ENCODE data around the gene SCNN1A. TPM values are rescaled to one million over a fixed set of nuclear protein-coding genes. Genes with fewer than 3 reads are reported as not detected.

SCNN1A gene
- total and polyA plus RNA-seq, 2 donors from 2014 or later, result 225 to 452 TPM

GRCh38 chr12:6313326-6313940 is 61.9 kb downstream of the SCNN1A start:
- DNase-seq, result peak in 1 of 5 donors; percentile 83
- Histone ChIP-seq H3K4me3 (ENCODE audit: low read length in 3 of 3) (no peak overlapping the region), H3K9me3 (ENCODE audit: control insufficient read depth in 2 of 3, insufficient read depth in 1 of 3, low read length in 3 of 3) (no peaks in the 10 kb centered on the region)

DNA sequence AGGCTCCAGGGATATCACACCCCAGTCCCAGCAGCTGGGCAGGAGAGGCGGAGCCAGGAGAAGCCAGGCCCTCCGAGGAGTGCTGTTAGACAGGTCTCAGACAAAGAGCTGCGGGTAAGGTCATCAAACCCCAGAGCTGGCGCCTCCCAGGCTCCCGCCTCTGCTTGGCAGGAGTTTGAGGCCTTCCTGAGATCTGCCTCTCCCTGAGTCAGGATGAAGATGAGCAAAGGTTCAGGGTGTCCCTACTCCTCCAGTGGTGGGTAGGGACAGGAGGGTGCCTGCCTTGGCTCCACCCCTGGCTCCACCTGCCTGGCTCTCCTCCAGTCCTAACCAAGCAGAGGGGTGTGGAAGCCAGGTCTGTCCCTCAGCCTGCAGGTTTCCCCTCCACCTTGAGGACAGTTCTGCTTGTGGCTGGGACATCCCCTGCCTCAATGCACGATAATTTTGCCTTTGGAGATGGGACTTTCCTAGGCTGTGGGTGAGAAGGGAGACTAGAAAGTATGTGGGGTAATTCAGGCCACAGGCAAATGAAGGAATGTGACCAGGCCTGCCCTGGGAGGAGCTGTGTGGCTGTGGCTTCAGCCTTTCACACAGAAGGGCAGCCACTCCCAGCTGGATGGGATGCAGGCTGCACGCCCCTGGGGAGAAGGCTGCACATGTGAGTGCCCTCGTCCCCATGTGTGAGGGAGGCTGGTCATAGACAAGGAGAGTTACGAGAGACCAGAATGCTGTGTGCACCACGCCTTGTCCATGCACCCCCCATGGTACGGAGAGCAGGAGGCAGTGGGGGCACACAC is 62.6 kb downstream of the SCNN1A start:
- Histone ChIP-seq H3K27ac (ENCODE audit: low read depth in 2 of 2, low read length in 2 of 2) (peak overlapping the region; percentile 11 to 72), H3K4me3 (ENCODE audit: low read length in 3 of 3) (no peak overlapping the region), H3K9ac (ENCODE audit: low read length in 3 of 3) (no peak overlapping the region), H3K4me1 (ENCODE audit: control insufficient read depth in 2 of 3, insufficient read depth in 2 of 3, low read depth in 1 of 3, low read length in 3 of 3) (peaks cover 0 to 16% (median 7%) of the 10 kb centered on the region in 3 donors), H3K36me3 (ENCODE audit: control insufficient read depth in 2 of 3, insufficient read depth in 3 of 3, low read length in 3 of 3) (no peaks in the 10 kb centered on the region), H3K27me3 (ENCODE audit: control insufficient read depth, insufficient read depth, low read length) (no peaks in the 10 kb centered on the region), H3K9me3 (ENCODE audit: control insufficient read depth in 2 of 3, insufficient read depth in 1 of 3, low read length in 3 of 3) (no peaks in the 10 kb centered on the region)
- peak; percentile 50 to 88 (median 62) for DNase-seq
- TF ChIP-seq, protein P1, sequence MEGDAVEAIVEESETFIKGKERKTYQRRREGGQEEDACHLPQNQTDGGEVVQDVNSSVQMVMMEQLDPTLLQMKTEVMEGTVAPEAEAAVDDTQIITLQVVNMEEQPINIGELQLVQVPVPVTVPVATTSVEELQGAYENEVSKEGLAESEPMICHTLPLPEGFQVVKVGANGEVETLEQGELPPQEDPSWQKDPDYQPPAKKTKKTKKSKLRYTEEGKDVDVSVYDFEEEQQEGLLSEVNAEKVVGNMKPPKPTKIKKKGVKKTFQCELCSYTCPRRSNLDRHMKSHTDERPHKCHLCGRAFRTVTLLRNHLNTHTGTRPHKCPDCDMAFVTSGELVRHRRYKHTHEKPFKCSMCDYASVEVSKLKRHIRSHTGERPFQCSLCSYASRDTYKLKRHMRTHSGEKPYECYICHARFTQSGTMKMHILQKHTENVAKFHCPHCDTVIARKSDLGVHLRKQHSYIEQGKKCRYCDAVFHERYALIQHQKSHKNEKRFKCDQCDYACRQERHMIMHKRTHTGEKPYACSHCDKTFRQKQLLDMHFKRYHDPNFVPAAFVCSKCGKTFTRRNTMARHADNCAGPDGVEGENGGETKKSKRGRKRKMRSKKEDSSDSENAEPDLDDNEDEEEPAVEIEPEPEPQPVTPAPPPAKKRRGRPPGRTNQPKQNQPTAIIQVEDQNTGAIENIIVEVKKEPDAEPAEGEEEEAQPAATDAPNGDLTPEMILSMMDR (IDR thresholded peaks at IDR 0.05; ENCODE audit: borderline replicate concordance, extremely low read depth, insufficient read depth), result no peak
- intact Hi-C loops (cut with DNase I), result no loop called here
- no peak for FAIRE-seq

More at GRCh38 chr12:6313326-6313940, 61.9 kb downstream of the SCNN1A start:
- no peak for FAIRE-seq
- no peaks in the 10 kb centered on the region for H3K36me3 ChIP-seq (ENCODE audit: control insufficient read depth in 2 of 3, insufficient read depth in 3 of 3, low read length in 3 of 3)
- peak overlapping the region; percentile 11 to 72 for H3K27ac ChIP-seq (ENCODE audit: low read depth in 2 of 2, low read length in 2 of 2)
- no peaks in the 10 kb centered on the region for H3K27me3 ChIP-seq (ENCODE audit: control insufficient read depth, insufficient read depth, low read length)
- intact Hi-C loops (cut with DNase I), result no loop called here
- no peak overlapping the region for H3K9ac ChIP-seq (ENCODE audit: low read length in 3 of 3)
- TF ChIP-seq, protein P1 (IDR thresholded peaks at IDR 0.05; ENCODE audit: borderline replicate concordance, extremely low read depth, insufficient read depth), result no peak
- H3K4me1 ChIP-seq (ENCODE audit: control insufficient read depth in 2 of 3, insufficient read depth in 2 of 3, low read depth in 1 of 3, low read length in 3 of 3), result peaks cover 0 to 16% (median 7%) of the 10 kb centered on the region in 3 donors

- DNase-seq, result peak in 1 of 5 donors; percentile 51
- Histone ChIP-seq H3K9me3 (ENCODE audit: control insufficient read depth in 2 of 3, insufficient read depth in 1 of 3, low read length in 3 of 3) (no peaks in the 10 kb centered on the region), H3K36me3 (ENCODE audit: control insufficient read depth in 2 of 3, insufficient read depth in 3 of 3, low read length in 3 of 3) (no peaks in the 10 kb centered on the region), H3K27ac (ENCODE audit: low read depth in 2 of 2, low read length in 2 of 2) (peak overlapping the region; percentile 11 to 61), H3K4me3 (ENCODE audit: low read length in 3 of 3) (no peak overlapping the region), H3K9ac (ENCODE audit: low read length in 3 of 3) (no peak overlapping the region), H3K4me1 (ENCODE audit: control insufficient read depth in 2 of 3, insufficient read depth in 2 of 3, low read depth in 1 of 3, low read length in 3 of 3) (peaks cover 0 to 18% (median 7%) of the 10 kb centered on the region in 3 donors), H3K27me3 (ENCODE audit: control insufficient read depth, insufficient read depth, low read length) (no peaks in the 10 kb centered on the region)
- TF ChIP-seq, protein P1 (IDR thresholded peaks at IDR 0.05; ENCODE audit: borderline replicate concordance, extremely low read depth, insufficient read depth), result no peak
- intact Hi-C loops (cut with DNase I), result no loop called here
- FAIRE-seq, result no peak
Measured at GRCh38 chr12:6311822-6312528, 63.4 kb downstream of the SCNN1A start.
